DLD1 (cell line): Measurements from ENCODE around the gene ZIC1.

ENCODE experiments used
- in situ Hi-C: cut with HindIII; loops from 2 replicates; pipeline ENCODE4 v1.10.0; 2017; ENCODE audit warnings: low sequenced_read_pairs

ZIC1 gene

DNA sequence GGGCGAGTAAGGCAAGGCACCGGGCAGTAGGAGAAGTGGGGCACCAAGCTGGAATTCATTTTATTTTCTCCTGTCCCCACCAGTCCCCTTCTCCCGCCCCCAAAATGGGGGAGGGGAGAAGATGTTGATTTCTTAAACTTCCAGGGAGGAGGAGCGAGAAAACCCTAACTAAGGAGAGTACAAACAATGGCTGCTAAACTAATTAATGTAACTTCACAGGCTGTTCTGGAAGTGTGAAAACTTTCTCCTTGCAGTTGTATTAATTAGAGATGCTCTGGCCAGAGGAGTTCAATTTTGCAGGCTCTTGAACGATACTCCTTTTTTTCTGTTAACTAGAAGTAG, 14.3 kb upstream of the ZIC1 start:
- in situ Hi-C loops, result no loop called here

DNA sequence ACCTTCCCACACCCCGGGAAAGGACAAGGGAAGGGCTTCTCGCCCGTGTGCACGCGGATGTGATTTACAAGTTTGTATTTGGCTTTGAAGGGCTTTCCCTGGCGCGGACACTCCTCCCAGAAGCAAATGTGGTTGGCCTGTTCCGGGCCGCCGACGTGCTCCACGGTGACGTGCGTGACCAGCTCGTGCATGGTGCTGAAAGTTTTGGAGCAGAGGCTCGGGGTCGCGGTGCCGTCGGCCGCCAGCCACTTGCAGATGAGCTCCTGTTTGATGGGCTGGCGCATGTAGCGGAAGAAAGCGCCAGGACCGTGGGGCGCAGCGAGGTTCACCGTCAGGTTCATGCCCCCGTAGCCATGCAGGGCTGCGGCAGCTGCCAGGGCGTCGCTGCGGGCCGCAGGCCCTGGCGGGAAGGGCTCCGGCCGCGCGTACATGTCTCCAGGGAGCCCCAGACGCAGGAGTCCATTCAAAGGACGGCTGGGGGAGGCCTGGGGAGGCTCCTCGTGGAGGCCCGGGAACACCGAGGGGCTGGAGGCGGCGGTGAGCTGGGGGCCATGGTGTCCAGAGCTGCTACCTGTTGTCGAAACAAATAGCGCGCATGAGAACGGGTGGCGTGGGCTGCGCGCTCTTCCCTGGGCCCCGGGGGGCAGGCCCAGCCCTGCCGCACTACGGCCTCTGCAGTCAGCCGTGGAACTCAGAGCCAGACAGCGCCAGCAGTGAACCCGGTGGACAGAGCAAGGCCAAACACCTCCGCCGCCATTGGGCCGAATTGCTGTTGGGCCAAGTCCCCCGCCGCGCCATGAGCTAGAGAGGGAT, 13.1 kb upstream of the ZIC1 start:
- in situ Hi-C loops, result no loop called here

DNA sequence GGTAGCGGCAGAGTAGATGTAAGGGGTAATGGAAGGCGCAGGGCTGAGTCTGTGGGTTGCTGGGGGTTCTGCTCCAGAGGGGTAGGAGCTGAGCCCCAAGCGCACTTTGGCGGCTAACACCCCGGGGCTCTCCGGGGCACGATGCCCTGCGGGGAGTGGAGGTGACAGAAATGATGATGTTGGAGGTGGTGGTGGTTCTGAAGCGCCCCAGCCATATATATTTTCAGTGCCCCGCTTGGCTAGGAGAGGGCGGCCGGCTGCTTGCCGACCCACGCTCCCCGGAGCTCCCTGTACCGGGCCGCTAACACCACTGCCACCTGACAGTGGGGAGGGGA, 12.5 kb upstream of the ZIC1 start:
- in situ Hi-C loops, result no loop called here

DNA sequence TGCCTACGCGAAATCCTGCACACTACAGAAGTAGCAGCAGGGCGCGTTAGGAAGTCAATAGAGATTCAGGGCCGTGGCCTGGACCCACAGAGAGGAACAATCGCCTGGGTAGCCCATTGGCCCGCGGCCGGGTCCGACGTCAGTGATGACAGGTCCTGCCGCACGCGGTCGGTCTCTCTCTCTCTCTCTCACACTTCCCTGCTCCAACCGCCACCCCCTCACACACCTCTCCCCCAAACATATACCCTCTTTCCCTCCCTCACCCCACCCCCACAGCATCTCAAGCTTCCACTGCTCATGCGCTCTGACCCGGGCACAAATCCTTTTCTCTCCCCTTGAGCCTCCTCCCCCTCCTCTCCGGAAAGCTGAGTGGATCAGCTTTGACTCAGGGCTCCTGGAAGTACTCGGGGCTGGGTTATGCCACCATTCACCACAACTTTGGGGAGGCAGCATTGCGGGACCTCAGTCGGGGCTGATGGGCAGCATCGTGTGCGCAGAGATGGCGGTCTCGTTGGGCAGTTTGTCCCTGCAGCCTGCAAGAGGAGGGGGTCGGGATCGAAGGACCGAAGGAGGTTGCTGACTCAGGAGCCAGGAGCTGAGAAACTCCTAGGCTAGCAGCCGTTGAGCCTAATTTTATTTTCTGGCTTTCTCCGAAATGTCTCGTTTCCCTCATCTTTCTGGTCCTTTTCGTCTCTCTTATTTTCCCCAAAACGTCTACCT, 11.8 kb upstream of the ZIC1 start:
- in situ Hi-C loops, result no loop called here

DNA sequence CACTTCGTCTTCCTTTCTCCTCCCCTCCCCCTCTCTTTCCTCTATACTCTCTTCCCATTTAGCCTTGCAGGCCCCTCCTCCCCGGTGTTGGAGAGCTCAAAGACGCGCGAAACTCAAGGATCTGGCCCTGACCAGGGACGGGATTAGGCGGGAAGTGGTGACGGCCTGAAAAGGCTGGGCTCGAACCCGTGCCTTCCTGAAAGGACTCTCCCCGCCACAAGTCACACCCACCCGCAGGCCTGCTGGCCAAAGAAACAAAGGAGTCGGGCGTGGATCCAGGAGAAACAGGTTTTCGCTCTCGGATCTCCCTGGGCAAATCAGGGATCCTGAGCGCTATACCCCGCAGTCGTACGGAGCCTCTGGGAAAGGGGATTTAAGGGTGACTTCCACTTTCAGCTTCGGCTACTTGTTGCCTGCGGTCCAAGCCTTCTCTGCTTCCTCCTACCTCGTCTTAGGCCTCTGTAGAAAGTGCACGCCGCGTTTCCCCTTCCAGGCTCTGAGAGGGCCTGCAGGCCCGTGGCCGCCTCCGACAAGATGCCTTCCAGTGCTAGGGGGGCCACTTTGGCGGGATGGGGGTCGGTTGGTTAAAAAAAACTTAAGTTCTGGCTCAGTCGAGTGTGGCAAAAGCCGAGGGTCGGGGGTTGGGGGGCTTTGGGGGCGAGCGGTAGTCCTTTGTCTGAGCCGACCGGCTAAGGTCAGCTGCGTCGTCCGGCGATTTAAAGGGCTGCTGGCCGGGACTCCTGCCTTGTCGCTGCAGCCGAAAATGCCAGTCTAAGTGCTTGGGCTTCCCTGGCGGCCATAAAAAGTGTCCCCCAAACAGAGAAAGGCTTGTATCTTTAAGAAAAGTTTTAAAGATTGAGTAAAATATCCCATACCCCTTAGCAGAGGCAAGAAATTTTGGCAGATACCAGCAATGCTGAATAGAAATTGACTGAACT, 11.0 kb upstream of the ZIC1 start:
- in situ Hi-C loops, result no loop called here

DNA sequence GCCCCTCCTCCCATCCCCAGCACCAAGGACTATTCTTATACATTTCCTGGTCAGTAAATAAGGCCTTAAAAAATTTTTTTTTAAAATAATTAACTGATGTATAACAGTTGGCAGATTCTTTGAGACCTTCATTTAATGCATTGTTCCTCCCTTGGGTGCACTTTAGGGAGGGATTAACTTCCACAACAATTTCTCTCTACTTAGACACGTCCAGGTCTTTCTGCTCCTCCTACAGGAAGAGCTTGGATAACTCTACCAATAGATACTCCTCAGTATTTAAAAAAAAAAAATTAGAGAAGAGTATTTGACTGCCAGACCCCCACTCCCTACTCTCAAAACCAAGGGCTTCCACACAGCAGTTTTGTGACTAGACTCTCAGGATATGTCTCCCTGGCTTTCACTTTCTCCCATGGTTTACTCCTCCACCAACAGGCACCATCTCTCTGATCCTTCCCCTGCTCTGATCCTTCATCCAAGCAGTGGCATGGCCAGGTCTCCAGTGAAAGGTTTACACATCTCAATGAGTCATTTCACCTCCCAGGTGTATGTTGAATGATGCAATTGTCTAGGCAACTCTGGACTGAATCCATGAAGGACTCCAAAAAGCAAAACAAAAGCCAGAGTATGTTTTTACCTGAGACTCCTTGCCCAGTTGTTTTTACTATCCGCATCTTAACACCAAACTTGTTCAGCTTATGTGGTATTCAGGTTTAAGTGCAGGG, 10.2 kb upstream of the ZIC1 start:
- in situ Hi-C loops, result no loop called here

DNA sequence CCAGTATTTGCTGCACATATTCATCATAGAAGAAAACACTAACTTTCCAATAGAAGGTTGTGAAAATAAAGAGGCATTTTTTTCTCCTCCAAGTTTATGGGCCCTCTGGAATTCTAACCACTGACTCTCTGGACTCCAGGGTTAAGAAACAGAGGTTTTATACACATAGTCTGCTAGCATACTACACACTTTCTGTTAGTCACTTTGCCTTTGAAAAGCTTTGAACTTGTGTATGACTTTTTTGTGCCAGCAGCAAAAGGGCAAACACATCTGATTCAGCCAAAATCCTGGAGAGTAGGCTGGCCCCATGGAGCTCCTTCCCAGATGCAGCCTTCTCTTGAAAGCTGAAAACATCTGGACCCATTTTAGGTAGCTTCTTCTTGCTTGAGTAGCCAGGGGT, 9.1 kb upstream of the ZIC1 start:
- in situ Hi-C loops, result no loop called here

DNA sequence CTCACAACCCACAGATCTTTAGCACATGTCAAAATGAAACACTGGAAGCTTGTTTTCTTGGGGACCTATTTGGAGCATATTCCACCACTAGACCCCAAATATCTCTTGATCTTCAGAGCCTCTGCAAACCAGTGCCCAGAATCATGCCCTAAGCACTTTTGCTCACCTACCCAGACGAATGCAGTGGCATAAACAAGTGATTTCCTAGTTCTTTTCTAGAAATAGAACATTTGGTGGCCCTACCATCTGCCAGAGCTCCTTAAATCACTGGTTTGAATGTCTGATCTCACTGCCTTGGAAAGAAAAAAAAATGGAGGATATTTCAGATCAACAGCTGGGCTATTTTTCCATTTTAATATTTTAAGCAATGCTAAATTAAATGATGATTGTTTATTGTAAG, 8.2 kb upstream of the ZIC1 start:
- in situ Hi-C loops, result no loop called here

DNA sequence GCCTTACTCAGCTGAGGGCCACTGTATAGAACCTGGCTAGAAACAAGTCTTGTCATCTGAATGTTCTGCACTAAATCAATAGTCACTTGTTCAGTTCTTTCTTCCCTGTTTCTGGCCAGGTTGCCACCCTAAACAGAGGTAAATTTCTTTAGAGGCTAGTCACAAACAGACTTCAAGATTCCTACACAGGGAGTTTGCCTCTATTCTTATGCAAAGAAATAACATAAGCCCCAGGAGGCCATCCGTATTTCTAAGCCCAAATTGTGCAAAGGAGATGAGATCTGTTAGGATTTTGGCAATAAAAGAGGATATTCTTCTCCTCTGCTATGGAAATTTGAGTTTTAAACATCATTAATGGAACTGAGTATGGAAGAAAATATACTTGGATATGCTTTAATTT, 7.7 kb upstream of the ZIC1 start:
- in situ Hi-C loops, result no loop called here

DNA sequence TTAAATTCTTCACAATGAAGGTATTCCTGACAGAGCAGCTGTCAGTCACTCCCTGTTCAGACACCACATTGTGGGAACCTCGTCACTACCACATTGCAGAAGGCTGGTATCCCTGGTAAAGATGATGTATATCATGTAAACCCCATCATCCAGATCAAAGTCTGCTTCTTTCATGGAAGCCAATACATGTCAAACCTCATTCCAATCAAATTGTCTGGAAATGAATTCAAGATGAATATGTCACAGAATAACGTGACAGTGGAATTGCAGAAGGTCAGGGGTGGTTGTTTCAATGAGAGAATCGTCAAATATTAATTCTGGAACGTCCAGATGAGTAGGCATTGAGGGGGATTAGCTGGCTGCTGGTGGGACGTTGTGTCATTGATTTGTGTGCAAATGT, 7.0 kb upstream of the ZIC1 start:
- in situ Hi-C loops, result no loop called here

DNA sequence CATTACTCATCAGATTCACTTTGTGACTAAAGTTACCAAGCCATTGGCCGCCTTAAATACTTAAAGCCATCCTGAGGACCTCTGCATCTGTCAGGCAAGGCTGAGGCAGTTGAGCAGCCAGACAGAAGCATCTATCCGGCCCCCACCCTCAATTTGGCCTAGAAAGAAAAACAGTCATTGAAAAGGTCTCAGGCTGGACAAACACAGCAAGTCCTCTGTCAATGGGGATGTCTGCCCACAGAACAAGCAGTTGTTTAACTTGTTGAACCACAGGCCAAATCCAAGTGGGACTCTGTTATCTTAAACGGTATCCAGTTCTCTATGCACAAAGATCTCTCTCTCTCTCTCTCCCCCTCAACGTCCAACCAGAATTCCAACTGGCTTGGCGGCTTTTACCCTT, 5.7 kb upstream of the ZIC1 start:
- in situ Hi-C loops, result no loop called here

DNA sequence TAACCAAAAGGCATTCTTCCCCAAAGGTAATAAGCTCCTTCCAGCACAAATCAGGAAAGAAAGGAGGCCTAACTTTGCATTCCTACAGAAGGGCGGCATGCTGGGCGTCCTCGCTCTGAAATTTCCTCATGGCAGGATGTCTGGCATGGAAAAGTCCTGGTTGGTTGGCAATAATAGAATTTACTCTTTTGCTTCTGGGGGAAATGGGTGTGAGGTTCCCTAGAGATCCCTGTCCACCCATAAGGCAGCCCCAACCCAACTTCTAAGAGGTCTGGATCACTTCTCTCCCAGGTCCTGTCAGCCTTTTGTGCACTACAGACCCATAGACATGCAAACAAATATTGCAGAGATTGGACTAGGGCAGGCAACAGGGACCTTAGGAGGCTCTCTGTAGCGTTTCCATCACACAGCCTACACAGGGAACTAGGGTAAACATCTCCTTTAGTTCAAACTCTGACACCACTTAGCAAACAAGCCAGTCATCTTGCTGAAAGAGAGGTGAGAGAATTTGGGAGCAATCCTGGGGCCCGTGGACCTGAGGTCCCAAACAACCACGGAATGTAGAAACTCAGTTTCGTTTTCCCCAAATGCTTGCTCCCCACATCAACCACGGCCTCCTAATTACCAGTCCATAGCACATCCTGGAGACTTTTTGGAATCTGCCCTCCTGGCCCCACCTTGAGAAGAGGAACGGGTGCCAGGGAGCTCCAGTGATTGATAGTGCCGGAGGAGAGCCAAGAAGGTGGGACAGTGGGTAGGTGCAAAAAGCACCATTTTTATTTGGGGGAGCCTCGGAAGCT, 5.0 kb upstream of the ZIC1 start:
- in situ Hi-C loops, result no loop called here

DNA sequence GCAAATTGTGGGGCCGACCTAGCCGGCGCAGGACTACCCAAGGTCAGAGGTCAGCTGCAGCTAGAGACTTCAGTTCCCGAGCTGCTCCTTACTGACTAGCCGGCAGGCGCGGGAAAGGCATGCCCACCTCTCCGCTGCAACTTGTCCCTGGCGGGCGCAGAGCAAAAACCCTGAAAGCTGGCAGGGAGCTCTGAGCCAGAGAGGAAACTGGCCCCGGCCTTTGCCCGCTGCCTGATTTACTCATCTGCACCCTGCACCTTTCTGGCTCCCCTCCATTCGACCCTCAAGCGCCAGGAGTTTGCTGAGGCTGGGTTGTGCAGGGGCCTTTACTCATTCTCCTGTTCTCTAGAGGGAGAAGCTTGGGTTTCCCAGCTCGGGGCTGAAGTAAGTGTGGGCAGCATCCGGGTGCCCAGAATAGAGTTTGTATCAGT, 4.3 kb upstream of the ZIC1 start:
- in situ Hi-C loops, result no loop called here

DNA sequence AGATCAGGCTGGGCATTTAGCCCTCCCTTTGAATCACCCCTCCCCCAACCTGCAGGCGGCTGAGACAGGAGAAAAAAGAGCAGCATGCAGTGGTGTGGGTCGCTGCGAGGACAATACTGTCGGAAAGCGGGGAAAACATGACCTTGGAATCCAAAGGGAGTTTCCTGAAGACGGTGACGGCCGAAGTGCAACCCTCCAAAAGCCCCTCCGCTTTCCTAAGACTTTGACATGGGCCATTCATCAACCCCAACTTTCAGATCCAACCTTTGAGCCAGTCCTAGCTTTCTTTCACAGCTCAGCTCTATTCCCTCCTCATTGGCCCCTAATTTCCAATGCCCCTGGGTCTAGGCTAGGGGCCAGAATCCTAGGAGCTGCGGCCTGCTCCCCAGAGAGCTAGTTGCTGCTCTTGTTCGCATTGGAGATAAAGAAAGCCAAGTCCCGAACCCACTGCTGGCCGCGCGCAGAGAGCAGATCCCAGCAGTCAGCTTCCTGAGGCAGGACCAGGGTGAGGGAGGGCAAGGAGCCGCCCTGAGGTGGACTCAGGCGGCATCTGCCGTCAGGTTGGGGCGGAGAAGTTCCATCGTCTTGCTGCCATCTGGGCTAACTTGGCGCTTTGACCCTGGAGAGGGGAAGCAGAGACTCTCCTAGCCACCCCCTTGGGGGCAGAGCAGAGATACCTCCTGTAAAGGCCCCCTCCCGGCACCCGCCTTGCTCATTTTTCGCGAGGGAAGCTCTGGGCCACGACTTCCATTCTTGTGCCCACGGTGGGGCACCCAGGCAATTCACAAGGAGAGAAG, 3.7 kb upstream of the ZIC1 start:
- in situ Hi-C loops, result no loop called here

DNA sequence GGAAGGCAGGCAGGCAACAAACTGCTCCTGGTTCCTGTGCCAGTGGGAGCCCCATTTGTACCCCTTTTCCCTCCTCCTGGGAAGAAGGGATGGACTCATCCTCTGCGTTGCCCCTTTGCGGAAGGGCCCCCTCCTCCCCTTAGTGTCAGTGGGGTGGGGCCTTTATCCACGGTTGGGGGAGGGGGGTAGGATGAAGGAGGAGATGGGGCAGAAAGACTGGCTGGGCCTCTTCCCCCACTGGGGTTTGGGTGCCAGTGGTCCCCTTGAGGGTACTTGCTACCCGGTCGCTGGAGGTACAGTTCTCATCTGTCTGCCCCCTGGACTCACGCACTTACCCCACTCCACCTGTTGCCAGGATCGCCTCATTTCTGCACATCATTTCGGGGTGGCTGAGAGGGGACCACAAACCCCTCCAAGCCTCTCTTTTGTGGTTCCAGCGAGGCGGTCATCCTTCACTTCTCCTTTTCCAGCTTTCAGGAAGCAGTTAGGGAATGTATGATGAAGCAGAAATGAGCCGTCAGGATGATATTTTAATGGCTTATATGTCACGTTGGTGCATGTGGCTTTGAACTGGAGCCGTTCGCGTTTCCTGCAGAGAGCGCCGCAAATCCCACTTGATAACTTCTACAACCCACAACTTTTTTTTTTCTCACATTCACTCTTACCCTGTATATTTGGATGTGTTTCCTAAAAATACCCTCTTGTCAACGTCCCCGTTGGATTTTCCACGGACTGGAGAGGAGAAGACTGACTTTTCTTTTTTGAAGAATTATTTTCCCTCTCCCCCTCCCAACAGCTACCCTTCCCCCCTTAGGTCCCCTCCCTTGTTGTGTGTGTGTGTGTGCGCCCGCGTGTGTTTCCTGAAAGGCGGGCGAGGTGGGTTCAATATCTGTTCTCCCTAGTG, 2.9 kb upstream of the ZIC1 start, which contains the start of gene ZIC4:
ZIC4 (minus strand) TSS at position 516 of the 904 bp plus-strand sequence. CDS start 3,746 bp downstream, outside the sequence.
- in situ Hi-C loops, result no loop called here

DNA sequence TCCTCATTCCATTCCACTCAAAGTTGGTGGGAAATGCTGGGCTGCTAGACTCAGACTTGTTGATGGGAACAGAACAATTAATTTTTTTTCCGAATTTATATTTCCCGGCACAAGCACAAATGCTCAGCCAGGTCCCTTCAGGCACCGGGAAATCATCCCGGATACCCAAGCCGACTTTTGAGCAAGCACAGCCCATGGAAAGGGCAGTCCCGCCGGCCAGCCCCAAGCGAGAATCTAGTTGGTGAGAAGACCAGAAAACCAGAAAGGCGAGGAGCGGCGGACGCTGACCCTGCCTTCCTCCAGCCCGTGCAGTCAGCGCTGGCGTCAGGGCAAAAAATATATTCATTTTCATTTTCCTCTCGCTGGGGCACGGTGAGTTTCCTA, 2.1 kb upstream of the ZIC1 start:
- in situ Hi-C loops, result no loop called here

DNA sequence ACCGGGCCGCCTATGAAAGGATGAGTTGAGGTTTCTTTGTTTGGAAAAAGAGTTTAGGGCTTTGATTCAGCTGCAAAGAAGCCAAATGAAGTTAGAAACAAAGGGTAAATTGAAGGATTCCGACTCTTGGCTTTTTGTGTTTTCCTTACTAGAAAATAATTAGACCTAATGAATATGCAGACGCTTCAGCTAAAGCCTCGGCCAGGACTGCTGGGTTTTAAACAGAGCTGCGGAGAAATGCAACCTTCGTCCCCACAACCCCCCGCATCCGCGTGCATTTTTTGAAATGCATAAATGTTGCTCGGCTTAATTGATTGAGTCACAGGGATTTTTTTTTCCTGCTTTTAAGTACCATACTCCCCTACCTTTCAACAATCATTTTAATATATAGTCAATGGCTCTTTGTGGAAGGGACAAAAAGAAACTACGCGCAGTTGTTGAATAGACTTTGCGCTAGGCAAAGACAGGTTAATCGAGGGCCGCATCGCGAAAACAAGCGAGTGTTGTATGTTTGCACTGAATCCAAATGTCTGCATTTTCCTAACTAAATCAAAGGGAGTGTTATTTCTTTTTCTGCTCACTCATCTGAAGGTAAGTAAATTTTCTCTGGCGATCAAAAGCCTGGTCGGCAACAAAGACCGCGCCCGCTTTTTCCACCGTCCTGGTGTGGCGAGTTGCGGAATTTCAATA, 1.5 kb upstream of the ZIC1 start:
- in situ Hi-C loops, result no loop called here
